GM12878 (cell line): ENCODE results near the gene FMO3. TPM values are rescaled to one million over a fixed set of nuclear protein-coding genes. Genes with fewer than 3 reads are reported as not detected.

Source experiments
- ATAC-seq: fragments of 200-7000 bp; cut with Tn5 transposase; 3 replicates; pipeline ENCODE4 v1.9.1; 2020; ENCODE audit warnings: mild to moderate bottlenecking, moderate library complexity
- BruUV-seq: library from RNA; stranded (reverse); fragments of 400-500 nt; replicated peaks from 2 replicates; lab custom pipeline; 2021; lab: Mats Ljungman, UMichigan
- CTCF ChIA-PET: fragments of 300-600 bp; sonication (Branson Sonifier 250); formaldehyde crosslinking; extraction: SDS; loops from one replicate; lab custom pipeline; 2021; ENCODE audit warnings: inconsistent platforms; lab: Yijun Ruan, JAX
- POLR2A ChIA-PET: fragments of 350-600 bp; formaldehyde crosslinking; extraction: SDS; loops from one replicate; lab custom pipeline; 2021; ENCODE audit warnings: inconsistent platforms; lab: Charles Lee
- RAD21 ChIA-PET: fragments of 300-600 bp; sonication (Branson Sonifier 250); formaldehyde crosslinking; loops from one replicate; lab custom pipeline; 2023; ENCODE audit warnings: antibody characterized with exemption; ENCODE audit not compliant: unreplicated experiment; lab: Charles Lee
- SMC1A ChIA-PET: fragments of 300-600 bp; sonication (Branson Sonifier 250); formaldehyde crosslinking; loops from one replicate; lab custom pipeline; 2023; ENCODE audit not compliant: unreplicated experiment, uncharacterized antibody; lab: Charles Lee
- DNase-seq: peaks from one replicate; pipeline ENCODE4 v3.0.0-alpha.2; 2011; ENCODE audit warnings: low read depth, low spot score
- FAIRE-seq: peaks from 3 replicates; lab custom pipeline; 2011; peaks lifted over from hg19 to GRCh38; lab: Jason Lieb, UNC
- H2AFZ ChIP-seq: 2 replicates; pipeline ENCODE4 v1.6.0; 2011; ENCODE audit warnings: low read depth, low read length, control low read depth; ENCODE audit not compliant: control insufficient read depth
- H3K27ac ChIP-seq: 2 replicates; pipeline ENCODE4 v1.5.1; 2011; ENCODE audit warnings: control low read depth; ENCODE audit not compliant: control insufficient read depth, insufficient read depth
- H3K27me3 ChIP-seq, 2 experiments: replicated peaks in 1 of 2; 2 replicates each; pipeline versions ENCODE4 v1.6.0 to v1.6.1; 2011; ENCODE audit warnings: low read length in 1 of 2; ENCODE audit not compliant: control insufficient read depth in 2 of 2, insufficient read depth in 2 of 2
- H3K36me3 ChIP-seq, 2 experiments: 2 replicates each; pipeline ENCODE4 v1.5.1; 2011; ENCODE audit warnings: low read length in 1 of 2; ENCODE audit not compliant: control insufficient read depth in 2 of 2, insufficient read depth in 2 of 2
- H3K4me1 ChIP-seq: 2 replicates; pipeline ENCODE4 v1.6.1; 2011; ENCODE audit warnings: mild to moderate bottlenecking, low read length, moderate library complexity, mixed read lengths; ENCODE audit not compliant: control insufficient read depth, insufficient read depth
- H3K4me2 ChIP-seq: 2 replicates; pipeline ENCODE4 v1.6.0; 2011; ENCODE audit warnings: control low read depth; ENCODE audit not compliant: control insufficient read depth, insufficient read depth
- H3K4me3 ChIP-seq: fragments of 200-600 bp; sonication (generic); 2 replicates; pipeline ENCODE4 v1.5.1; 2016
- H3K79me2 ChIP-seq: 2 replicates; pipeline ENCODE4 v1.6.0; 2011; ENCODE audit warnings: low read length; ENCODE audit not compliant: control insufficient read depth, insufficient read depth
- H3K9ac ChIP-seq: 2 replicates; pipeline ENCODE4 v1.8.0; 2011; ENCODE audit warnings: low read length, control low read depth, mixed read lengths; ENCODE audit not compliant: control insufficient read depth, insufficient read depth
- H3K9me3 ChIP-seq: replicated peaks from 3 replicates; pipeline ENCODE4 v1.5.1; 2011; ENCODE audit warnings: mild to moderate bottlenecking, low read length; ENCODE audit not compliant: control insufficient read depth, insufficient read depth
- H4K20me1 ChIP-seq: 2 replicates; pipeline ENCODE4 v1.6.0; 2011; ENCODE audit not compliant: control insufficient read depth, insufficient read depth
- CEBPZ ChIP-seq: fragments of 150-350 bp; IDR thresholded peaks from 2 replicates; pipeline ENCODE4 v1.6.1; 2016; ENCODE audit warnings: low read depth, low read length
- JUNB ChIP-seq: IDR thresholded peaks from 2 replicates; pipeline ENCODE4 v1.6.1; 2016; ENCODE audit warnings: antibody characterized with exemption, mild to moderate bottlenecking
- MTA2 ChIP-seq: fragments of 450-650 bp; IDR thresholded peaks from 2 replicates; pipeline ENCODE4 v1.6.1; 2016; ENCODE audit warnings: low read depth, mild to moderate bottlenecking, moderate library complexity
- NFYB ChIP-seq: IDR thresholded peaks from 2 replicates; pipeline ENCODE4 v1.6.1; 2011; ENCODE audit warnings: low read depth, mild to moderate bottlenecking, low read length, improper control_type of control experiment, moderate library complexity; ENCODE audit not compliant: insufficient read depth
- SIN3A ChIP-seq: IDR thresholded peaks from 2 replicates; pipeline ENCODE4 v1.6.1; 2012; ENCODE audit warnings: low read depth, low read length, improper control_type of control experiment
- TCF12 ChIP-seq: IDR thresholded peaks from 2 replicates; pipeline ENCODE4 v1.6.1; 2011; ENCODE audit warnings: low read depth, mild to moderate bottlenecking, low read length
- WGBS: methylation state at CpG from one replicate; pipeline ENCODE4 v1.1.6; 2016; ENCODE audit warnings: low lambda C conversion rate; ENCODE audit not compliant: insufficient replicate concordance, insufficient coverage; ENCODE audit errors: missing lambda C conversion rate; 5-methylcytosine and 5-hydroxymethylcytosine counted together
- in situ Hi-C: fragments of 300-500 bp; cut with MboI; formaldehyde crosslinking; loops from 9 replicates; pipeline ENCODE4 v1.14.3; 2018; ENCODE audit warnings: mixed read lengths
- intact Hi-C: fragments of 100-400 bp; cut with micrococcal nuclease; formaldehyde crosslinking; loops from one replicate; pipeline ENCODE4 v1.14.2; 2022; ENCODE audit not compliant: unreplicated experiment
- polyA plus RNA-seq, 11 experiments: library from polyadenylated mRNA; depleted of rRNA in 4 of 11; unstranded in 6 of 11; stranded (reverse) in 5 of 11; fragments of >200 nt; fragmentation: Nextera tagmentation in 4 of 11; fragmentation: Illumina TruSeq in 1 of 11; extraction: Ambion mirVana in 4 of 11; extraction: Trizol in 1 of 11; gene quantifications; 1 replicate in 1 of 11; 2 replicates in 10 of 11; pipeline versions ENCODE4 v1.2.1 to v1.2.3, GENCODE V29; 2011 to 2016; ENCODE audit warnings: inconsistent platforms in 2 of 11, missing spikeins in 2 of 11, low read depth in 1 of 11
- total RNA-seq, 4 experiments: library from RNA; depleted of rRNA in 3 of 4; stranded (reverse); fragments of >200 nt in 3 of 4; fragmentation: Illumina TruSeq in 1 of 4; extraction: Trizol in 1 of 4; gene quantifications; 2 replicates each; pipeline versions ENCODE4 v1.2.1 to v1.2.3, GENCODE V29; 2013 to 2021

Gene FMO3
- total and polyA plus RNA-seq, 10 of the 15 experiments (the other 5 are each of a cell fraction or from before 2014, with no cell fraction given), result 0.08 to 0.10 TPM; not detected in 8

GRCh38 chr1:171061425-171062143 is 29.1 kb upstream of the FMO3 start:
- in situ Hi-C loops (no loop called here), intact Hi-C loops (no loop called here)
- BruUV-seq, result no TSS peak
- H3K27ac ChIP-seq, result no peak overlapping the region
- no peaks in the 10 kb centered on the region for H3K4me1 ChIP-seq
- POLR2A ChIA-PET, result no interaction called here
- H3K9ac ChIP-seq, result no peak overlapping the region
- H3K79me2 ChIP-seq, result no peaks in the 10 kb centered on the region
- RAD21 ChIA-PET, result no interaction called here
- ATAC-seq (no peak), FAIRE-seq (no peak), DNase-seq (no peak)
- WGBS, result 11% methylated on average over 2 of the region's 2 CpGs
- no peak overlapping the region for H3K4me2 ChIP-seq
- H3K36me3 ChIP-seq, result no peaks in the 10 kb centered on the region
- H4K20me1 ChIP-seq, result no peaks in the 10 kb centered on the region
- no peak for TF ChIP-seq JUNB
- TF ChIP-seq MTA2, result no peak
- H2AFZ ChIP-seq, result no peak overlapping the region
- SMC1A ChIA-PET, result no interaction called here
- no peak overlapping the region for H3K4me3 ChIP-seq
- CTCF ChIA-PET, result no interaction called here
- no peaks in the 10 kb centered on the region for H3K9me3 ChIP-seq
- no peaks in the 10 kb centered on the region for H3K27me3 ChIP-seq

GRCh38 chr1:171062902-171063301 is 27.8 kb upstream of the FMO3 start:
- ChIA-PET CTCF (no interaction called here), RAD21 (no interaction called here), POLR2A (no interaction called here), SMC1A (no interaction called here)
- no peaks in the 10 kb centered on the region for H4K20me1 ChIP-seq
- WGBS, result 24% methylated on average over 3 of the region's 4 CpGs
- H2AFZ ChIP-seq, result no peak overlapping the region
- TF ChIP-seq NFYB (no peak), SIN3A (no peak), CEBPZ (no peak), TCF12 (no peak)
- H3K27ac ChIP-seq, result no peak overlapping the region
- in situ Hi-C loops, result no loop called here
- H3K4me2 ChIP-seq, result no peak overlapping the region
- FAIRE-seq (no peak), DNase-seq (no peak), ATAC-seq (no peak)
- H3K9me3 ChIP-seq, result no peaks in the 10 kb centered on the region
- BruUV-seq, result no TSS peak
- intact Hi-C loops, result no loop called here
- no peak overlapping the region for H3K9ac ChIP-seq
- no peaks in the 10 kb centered on the region for H3K79me2 ChIP-seq
- H3K4me1 ChIP-seq, result no peaks in the 10 kb centered on the region
- no peaks in the 10 kb centered on the region for H3K36me3 ChIP-seq
- H3K27me3 ChIP-seq, result no peaks in the 10 kb centered on the region
- no peak overlapping the region for H3K4me3 ChIP-seq
